Activated CD8-positive, alpha-beta memory T cell treated with anti-CD3 and anti-CD28 coated beads, Interleukin-2, amount 50 U/mL, for 24 hours (primary cell): Measurements from ENCODE around the gene MRPL51.
"Not testable (repeated sequence)": the region's sequence is repeated elsewhere in the genome, so short reads cannot be mapped to it uniquely, and the experiment has no call there.

ENCODE experiments used
- DNase-seq: peaks from one replicate; pipeline ENCODE4 v3.0.0-alpha.2; 2020; ENCODE audit errors: extremely low read depth

The MRPL51 gene

DNA sequence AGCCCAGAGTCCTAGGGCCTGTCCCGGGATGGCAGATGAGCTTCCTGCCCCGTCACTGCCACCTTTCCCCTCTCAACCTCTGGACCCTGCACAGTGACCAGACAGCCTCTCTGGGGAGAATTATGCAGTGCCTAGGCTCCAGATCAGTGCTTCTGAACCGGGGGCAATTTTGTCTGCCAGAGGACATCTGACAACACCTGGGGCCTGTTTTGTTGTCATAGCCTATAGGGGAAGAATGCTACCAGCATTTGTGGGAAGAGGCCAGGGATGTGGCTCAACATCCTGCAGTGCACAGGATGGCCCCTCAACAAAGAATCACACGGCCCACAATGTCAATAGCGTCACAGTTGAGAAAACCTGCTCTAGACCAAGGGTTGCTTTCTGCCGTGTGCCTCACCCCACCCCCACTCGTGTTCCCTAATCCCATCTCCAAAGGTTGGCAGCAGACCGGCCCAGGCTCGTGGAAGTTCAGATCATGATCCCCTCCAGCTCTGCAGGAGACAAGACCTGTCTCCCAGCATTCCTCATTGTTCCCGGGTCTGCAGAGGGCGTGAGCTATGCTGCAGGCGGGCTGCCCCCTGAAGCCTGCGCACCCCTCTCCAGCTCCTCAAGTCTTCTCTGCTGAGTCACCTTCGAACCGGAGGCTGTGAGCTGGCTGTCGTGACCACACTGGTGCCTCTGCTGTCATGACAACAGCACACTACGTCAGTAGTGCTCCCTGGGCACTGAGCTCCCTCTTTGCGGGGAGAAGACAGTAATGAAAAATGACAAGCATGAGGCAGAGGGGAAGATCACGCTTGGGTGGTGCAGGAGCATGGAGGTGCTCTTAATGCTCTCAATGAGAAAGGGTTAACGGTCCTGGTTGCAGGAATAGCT, 39.2 kb upstream of the MRPL51 start:
- DNase-seq: peak; percentile 77

DNA sequence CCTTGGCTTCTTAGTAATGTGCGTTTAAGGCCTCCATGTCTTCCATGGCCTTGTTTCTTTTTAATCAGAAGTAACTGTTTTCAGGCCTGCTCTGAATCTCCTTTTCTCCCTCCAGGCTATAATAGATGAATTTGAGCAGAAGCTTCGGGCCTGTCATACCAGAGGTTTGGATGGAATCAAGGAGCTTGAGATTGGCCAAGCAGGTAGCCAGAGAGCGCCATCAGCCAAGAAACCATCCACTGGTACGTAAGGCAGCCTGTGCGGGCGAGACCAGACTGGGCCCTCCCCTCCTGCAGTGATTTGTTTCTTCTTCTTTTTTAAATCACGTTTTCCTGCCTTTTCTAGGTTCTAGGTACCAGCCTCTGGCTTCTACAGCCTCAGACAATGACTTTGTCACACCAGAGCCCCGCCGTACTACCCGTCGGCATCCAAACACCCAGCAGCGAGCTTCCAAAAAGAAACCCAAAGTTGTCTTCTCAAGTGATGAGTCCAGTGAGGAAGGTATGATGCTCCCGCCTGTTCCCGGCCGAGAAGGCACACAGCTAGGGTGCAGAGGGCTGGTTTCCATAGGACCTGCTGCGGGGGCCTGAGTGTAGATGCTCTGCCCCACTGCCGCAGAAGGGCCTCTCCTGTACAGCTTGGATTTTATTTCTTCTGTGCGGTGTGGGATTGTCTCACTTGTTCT, 37.7 kb upstream of the MRPL51 start:
- no peak for DNase-seq

DNA sequence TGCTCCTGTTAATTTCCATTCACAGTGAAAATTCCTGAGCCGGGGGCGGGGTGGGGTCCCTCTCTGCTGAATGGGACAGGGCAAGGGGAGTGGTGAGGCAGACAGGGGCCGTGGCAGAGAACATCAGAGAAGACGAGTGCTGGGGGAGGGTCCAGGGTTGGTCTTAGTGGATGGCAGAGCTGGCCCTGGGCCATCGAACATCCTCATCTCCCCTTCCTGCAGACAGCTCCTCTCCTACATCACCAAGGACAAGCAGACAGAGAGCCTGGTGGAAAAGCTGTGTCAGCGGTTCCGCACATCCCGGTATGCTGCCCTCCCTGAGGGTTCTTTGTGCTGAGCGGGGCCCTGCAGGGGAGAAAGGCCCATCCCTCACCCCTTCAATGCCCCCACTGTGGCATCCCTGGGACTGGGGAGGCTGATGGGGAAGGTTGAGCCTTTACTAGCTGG, 36.3 kb upstream of the MRPL51 start:
- DNase-seq: no peak

DNA sequence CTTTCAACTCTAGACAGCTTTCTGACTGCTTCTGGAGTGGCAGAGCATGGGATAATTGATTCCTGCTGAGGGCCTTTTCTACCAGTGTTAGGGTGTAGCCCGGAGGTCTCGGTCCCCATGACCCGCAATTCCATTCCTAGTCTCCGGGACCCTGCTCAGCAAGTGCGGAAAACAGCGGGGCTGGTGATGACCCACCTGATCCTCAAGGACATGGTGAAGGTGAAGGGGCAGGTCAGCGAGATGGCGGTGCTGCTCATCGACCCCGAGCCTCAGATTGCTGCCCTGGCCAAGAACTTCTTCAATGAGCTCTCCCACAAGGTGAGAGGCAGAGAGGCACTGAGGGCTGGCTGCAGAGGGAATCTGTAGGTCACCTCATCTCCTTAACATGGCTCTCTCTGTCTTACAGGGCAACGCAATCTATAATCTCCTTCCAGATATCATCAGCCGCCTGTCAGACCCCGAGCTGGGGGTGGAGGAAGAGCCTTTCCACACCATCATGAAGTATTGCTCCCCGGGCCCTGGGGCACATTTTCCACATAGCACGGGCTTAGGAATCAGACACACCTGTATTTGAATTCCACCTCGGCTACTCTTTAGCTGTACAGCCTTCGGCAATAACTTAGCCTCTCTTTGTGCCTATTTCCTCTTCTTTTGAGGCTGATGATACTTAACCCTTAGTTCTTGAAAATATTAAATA, 35.6 kb upstream of the MRPL51 start:
- DNase-seq: no peak

DNA sequence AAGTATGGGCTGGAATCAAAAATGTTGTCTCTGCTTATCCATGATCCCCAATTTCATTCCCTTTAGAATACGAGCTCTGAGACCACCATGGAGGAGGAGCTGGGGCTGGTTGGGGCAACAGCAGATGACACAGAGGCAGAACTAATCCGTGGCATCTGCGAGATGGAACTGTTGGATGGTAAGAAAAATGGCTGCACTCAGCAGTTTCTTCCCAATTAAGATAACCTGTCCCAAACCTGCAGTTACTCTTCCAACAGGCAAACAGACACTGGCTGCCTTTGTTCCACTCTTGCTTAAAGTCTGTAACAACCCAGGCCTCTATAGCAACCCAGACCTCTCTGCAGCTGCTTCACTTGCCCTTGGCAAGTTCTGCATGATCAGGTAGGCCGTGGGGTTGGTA, 34.6 kb upstream of the MRPL51 start:
- DNase-seq: no peak

DNA sequence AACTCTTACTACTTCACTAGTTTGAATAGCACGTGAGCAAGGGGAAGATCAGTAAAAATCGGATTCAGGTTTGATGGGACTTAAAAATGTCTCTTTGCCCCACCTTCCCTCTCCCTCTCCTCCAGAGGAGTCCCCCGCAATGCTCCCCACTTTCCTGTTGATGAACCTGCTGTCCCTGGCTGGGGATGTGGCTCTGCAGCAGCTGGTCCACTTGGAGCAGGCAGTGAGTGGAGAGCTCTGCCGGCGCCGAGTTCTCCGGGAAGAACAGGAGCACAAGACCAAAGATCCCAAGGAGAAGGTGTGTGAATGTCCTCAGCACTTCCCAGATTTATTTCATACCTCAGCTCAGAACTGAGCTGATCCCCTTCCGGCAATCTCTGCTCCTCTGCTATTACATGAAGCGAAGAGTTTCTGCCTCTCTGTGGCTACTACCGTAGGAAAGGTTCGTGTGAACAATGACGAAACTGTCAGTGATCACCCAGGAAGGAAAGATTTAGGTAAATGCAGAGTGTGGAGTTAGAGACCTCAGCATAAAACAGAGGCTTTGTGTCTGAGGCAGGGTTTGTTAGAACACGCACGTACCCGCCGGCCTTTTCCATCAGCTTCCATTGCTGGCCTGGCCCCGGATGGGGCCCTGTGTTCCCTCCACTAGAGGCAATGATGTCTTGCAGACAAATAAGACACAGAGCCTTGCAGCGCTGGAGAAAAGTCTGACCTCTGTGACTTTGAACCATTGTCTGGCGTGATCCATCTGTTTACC, 33.9 kb upstream of the MRPL51 start:
- no peak for DNase-seq

DNA sequence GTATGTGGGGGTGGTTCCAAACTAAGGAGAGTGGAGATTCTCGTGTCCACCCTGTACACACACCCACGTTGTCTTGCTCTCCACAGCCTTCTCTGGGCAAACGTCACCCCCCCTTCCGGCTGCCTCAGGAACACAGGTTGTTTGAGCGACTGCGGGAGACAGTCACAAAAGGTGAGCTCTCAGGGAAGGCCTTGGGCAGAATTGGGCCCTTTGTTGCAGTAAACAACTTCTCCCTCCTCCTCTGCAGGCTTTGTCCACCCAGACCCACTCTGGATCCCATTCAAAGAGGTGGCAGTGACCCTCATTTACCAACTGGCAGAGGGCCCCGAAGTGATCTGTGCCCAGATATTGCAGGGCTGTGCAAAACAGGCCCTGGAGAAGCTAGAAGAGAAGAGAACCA, 33.1 kb upstream of the MRPL51 start:
- no peak for DNase-seq

DNA sequence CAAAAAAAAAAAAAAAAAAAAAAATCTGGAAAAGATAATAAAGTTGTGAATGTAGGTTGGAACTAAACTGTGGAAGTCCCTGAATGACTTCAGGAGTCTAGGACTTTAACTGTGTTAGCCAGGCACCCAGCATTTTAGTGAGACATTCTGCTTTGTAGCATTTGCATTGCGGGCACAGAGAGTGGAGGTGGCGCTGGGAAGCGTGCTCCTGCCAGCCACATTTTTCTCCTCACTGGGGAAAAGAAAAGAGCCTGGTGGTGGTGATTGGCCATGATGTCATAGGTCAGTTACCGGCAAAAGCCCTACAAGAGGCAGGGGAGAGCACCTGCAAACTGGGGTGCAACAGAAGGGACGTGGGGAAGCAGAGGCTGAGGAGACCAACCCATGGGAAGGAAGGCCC, 31.6 kb upstream of the MRPL51 start:
- DNase-seq: no peak

DNA sequence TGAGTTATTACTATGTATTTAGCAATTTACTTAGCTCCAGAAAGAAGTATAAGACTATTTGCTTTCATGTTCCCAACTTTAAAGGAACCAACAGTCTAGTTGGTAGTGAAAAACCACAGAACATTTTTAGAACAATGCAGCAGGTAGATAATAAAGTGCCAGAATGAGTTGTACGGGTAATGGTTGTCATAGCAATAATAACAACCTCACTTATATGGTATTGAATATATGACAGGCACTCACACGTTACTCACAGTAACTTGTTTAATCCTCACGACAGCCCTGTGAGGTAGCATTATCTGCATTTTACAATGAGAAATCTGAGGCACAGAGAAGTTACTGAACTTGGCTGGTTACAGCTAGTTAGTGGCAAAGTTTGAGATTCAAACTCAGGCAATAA, 30.6 kb upstream of the MRPL51 start:
- no peak for DNase-seq

DNA sequence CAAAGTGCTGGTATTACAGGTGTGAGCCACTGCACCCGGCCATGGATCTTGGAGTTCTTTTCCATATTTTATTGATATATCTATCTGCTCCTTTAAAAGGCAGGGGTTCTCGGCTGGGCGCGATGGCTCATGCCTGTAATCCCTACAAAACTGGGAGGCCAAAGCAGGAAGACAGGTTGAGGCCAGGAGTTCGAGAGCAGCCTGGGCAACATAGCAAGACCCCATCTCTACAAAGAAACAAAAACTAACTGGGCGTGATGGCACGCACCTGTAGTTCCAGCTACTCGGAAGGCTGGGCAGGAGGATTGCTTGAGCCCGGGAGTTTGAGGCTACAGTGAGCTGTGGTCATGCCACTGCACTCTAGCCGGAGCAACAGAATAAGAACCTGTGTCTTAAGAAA, 29.1 kb upstream of the MRPL51 start:
- no peak for DNase-seq

DNA sequence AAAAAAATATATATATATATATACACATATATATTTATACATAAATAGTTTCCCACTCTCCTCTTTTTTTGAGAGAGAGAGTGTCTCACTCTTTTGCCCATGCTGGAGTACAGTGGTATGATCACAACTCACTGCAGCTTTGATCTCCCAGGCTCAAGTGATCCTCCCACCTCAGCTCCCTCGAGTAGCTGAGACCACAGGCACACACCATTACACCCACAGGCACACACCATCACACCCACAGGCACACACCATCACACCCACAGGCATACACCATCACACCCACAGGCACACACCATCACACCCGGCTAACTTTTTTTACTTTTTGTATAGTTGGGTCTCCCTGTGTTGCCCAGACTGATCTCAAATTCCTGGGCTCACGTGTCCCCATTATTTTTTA, 27.1 kb upstream of the MRPL51 start:
- DNase-seq: no peak

DNA sequence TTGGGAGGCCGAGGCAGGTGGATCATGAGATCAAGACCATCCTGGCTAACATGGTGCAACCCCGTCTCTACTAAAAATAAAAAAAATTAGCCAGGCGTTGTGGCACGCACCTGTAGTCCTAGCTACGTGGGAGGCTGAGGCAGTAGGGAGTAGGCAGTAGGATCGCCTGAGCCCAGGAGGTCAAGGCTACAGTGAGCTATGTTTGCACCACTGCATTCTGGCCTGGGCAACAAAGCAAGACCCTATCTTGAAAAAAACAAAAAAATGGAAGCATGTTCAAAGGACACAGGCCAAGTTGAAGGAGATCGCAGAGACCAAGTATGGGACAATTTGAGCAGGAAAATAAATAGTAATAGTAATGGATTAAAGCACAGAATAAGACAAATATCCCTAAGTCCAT, 15.0 kb upstream of the MRPL51 start:
- no peak for DNase-seq

DNA sequence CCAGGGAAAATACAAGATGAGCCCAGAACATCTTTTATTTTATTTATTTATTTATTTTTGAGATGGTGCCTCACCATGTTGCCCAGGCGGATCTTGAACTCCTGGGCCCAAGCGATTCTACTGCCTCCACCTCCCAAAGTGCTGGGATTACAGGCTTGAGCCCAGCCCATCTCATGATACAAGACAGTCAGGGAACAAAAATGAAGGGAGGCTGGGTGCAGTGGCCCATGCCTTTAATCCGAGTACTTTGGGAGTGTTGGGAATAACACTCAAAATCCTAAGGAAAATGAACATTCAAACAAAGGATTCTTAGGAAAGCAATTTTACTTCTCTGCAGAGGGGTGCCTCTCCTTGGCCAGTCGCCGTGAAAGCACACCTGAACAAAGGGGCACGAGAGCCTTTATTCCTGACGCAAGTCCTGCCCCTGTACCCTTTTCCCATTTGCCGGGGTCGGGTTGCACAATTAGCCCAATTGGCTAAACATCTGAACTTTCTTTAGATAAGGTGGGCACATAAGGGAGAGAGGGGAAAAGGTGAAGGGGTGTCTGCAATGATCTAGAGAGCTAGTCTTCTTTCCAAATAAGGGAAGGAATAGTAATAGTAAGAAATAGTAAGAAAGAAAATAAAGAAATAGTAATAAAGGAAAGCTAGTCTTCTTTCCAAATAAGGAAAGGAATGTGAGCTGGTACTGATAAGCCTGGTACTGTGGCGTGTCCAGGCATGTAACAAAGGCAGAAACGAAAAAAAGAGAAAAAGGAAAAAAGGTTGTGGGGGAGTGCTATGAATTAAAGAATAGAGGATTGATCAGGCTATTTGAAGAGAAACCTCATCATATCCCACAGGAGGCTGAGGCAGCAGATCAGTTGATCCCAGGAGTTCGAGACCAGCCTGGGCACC, 14.3 kb upstream of the MRPL51 start:
- no peak for DNase-seq

DNA sequence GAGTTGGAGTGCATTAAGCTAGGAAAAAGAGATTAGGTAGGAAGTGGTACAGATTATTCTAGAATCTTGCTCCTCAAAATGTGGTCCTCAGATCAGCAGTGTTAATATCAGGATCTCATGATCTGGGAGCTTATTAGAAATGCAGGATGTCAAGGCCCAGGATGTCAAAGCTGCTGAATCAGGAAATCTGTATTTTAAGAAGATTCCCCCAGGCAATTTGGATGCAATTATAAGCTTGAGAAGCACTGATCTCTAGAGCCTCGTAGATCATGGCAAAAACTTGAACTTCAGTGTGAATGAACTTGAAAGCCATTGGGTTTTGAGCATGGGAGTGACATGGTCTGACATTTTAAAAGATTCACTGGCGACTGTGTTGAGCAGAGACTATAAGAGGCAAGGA, 7.4 kb upstream of the MRPL51 start:
- DNase-seq: no peak

DNA sequence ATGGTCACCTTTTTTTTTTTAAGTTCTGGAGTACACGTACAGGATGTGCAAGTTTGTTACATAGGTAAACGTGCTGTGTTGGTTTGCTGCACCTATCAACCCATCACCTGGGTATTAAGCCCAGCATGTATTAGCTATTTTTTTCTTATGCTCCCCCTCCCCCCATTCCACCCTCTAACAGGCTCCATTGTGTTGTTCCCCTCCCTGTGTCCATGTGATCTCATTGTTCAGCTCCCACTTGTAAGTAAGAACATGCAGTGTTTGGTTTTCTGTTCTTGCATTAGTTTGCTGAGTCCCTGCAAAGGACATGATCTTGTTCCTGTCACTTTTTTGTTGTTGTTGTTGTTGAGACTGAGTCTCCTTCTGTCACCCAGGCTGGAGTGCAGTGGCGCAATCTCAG, 4.2 kb upstream of the MRPL51 start:
- DNase-seq: not testable (repeated sequence)

DNA sequence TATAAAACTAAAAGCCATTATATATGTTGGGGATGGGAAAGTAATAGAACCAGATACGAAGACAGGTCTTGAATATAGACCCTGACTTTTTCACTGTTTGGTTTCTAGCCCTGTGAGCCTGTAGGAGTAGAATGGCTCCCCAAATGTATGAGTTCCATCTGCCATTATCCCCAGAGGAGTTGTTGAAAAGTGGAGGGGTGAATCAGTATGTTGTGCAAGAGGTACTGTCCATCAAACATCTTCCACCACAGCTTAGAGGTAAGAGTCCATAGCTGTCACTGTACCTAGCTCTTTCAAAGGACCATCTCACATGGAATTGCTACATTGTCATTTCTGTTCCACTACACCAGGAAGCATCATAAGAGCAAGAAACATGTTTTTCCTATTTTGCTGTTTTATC, 1.9 kb upstream of the MRPL51 start:
- no peak for DNase-seq

DNA sequence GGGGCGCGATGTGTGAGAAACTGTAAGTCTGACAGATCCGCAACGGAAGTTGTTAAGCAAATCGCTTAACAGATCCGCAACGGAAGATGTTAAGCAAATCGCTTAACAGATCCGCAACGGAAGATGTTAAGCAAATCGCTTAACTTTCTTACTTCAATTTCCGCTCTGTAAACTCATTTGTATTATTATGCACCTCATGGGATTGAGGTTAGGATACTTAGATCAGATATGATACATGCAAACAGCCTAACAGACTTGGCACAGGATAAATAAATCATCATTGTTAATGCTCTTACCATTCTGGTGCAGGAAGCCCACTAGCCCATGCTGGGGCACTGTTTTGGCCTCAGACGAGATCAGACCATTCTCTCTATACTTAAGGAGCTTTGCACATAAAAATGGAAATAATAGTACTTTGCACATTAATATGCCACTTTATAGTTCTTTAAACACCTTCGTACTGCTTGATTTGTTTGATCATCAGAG, 1.2 kb upstream of the MRPL51 start:
- no peak for DNase-seq

DNA sequence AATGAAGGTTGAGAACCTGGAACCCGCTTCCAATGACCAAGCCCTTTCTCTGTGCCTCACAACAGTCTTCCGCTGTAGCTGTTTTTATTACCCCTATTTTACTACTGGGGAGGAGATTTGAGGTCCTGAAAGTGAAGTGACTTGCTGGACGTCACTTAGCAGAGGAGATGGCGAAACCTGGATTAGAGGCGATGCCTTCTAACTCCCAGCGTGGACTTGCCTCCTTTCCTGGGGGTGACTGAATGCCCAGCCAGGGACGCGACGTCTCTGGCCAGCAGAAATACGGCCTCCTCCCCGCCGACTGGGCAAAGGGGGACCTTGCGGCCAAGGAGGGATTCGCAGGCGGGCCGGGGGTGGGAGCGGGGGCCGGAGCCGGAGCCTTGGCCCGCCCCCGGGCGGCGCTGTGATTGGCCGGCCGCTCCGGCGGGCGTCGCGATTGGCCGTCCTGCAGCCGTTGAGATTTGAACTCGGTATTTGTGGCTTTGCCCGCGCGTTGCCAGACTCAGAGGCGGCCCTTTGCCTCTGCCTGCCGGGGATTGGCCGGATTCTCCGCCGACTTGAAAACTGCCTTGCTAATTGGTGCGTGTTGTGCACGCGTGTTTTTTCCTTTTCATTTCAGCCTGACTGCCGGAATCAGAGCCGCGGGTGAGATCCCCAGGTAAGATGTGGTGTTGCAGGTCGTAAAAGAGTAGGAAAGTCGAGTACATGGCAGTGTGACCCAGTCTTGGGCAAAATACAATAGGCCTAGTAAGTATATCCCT, 615 bp upstream of the MRPL51 start, which contains the start of gene NCAPD2:
NCAPD2 (plus strand) TSS at position 606 of the 761 bp plus-strand sequence. CDS start 997 bp downstream, outside the sequence.
- DNase-seq: peak; percentile 87

DNA sequence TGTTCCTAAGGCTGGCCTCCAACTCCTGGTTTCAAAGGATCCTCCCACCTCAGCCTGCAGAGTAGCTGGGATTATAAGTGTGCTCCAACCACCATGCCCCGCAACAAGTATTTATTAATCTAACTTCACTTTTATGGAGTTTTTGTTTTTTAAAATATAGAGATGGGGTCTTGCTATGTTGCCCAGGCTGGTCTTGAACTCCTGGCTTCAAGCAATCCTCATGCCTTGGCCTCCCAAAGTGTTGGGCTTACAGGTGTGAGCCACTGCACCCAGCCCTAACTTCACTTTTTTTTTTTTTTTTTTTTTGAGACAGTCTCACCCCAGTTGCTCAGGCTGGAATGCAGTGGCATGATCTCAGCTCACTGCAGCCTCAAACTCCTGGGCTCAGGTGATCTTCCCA, 2.4 kb downstream of the MRPL51 start:
- DNase-seq: not testable (repeated sequence)

DNA sequence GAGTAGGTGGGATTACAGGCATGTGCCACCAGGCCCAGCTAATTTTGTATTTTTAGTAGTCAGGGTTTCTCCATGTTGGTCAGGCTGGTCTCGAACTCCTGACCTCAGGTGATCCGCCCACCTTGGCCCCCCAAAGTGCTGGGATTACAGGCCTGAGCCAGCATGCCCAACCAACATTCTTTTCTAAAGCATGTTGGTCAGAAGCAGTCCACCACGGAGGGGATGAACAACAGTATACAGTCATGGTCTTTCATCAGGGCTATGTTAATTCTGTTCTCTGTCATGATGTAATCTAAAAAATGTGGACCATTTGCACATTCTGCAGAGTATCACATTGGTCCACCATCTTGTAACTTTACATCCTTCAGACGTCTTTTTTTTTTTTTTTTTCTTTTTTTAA, 3.6 kb downstream of the MRPL51 start:
- DNase-seq: no peak
